HEK293 (cell line): ENCODE data around the gene CPNE5.

Source experiments
- CTCF ChIA-PET: fragments of 350-600 bp; formaldehyde crosslinking; extraction: SDS; loops from one replicate; lab custom pipeline; 2021; ENCODE audit warnings: antibody characterized with exemption; lab: Yijun Ruan, JAX
- POLR2A ChIA-PET: fragments of 300-600 bp; formaldehyde crosslinking; extraction: SDS; loops from one replicate; lab custom pipeline; 2020; ENCODE audit warnings: antibody characterized with exemption, inconsistent platforms; lab: Yijun Ruan, JAX
- H3K27ac ChIP-seq: fragments of 200-500 bp; sonication (Bioruptor generic); 2 replicates; pipeline ENCODE4 v1.5.1; 2014; ENCODE audit warnings: low read depth, low read length, control low read depth, inconsistent platforms; ENCODE audit errors: extremely low read depth
- H3K36me3 ChIP-seq, 2 experiments: fragments of 200-500 bp in 1 of 2; sonication (Bioruptor generic) in 1 of 2; 1 replicate in 1 of 2; 2 replicates in 1 of 2; pipeline ENCODE4 v1.5.1; 2014 to 2017; ENCODE audit warnings: inconsistent platforms in 2 of 2, low read length in 2 of 2; ENCODE audit not compliant: control insufficient read depth in 2 of 2, insufficient read depth in 1 of 2
- H3K4me1 ChIP-seq: fragments of 200-500 bp; sonication (Bioruptor generic); 2 replicates; pipeline ENCODE4 v1.5.1; 2014; ENCODE audit warnings: mild to moderate bottlenecking, low read length, inconsistent platforms; ENCODE audit not compliant: control insufficient read depth, insufficient read depth
- H3K4me3 ChIP-seq: 2 replicates; pipeline ENCODE4 v1.5.1; 2011; ENCODE audit warnings: low read depth, mild to moderate bottlenecking, control low read depth, low read length, moderate library complexity
- H3K9me3 ChIP-seq: fragments of 200-500 bp; sonication (Bioruptor generic); 2 replicates; pipeline ENCODE4 v1.5.1; 2014; ENCODE audit warnings: low read depth, low read length, inconsistent platforms; ENCODE audit not compliant: control insufficient read depth, insufficient read depth
- GLI2 ChIP-seq: fragments of 450-650 bp; formaldehyde crosslinking; IDR thresholded peaks from 2 replicates; pipeline ENCODE4; 2017; ENCODE audit warnings: missing biosample characterization, missing genetic modification characterization, low read depth, borderline replicate concordance
- GLIS1 ChIP-seq: fragments of 450-650 bp; formaldehyde crosslinking; IDR thresholded peaks from 2 replicates; pipeline ENCODE4 v1.5.1; 2016; ENCODE audit warnings: missing biosample characterization, missing genetic modification characterization
- HOXA7 ChIP-seq: sonication (generic); formaldehyde crosslinking; IDR thresholded peaks from 2 replicates; pipeline ENCODE4 v1.8.1; 2022; ENCODE audit warnings: missing genetic modification reagents, borderline replicate concordance
- HOXD13 ChIP-seq: sonication (generic); formaldehyde crosslinking; IDR thresholded peaks from 2 replicates; pipeline ENCODE4 v1.8.0; 2022; ENCODE audit warnings: missing genetic modification reagents, borderline replicate concordance
- KLF10 ChIP-seq: fragments of 450-650 bp; IDR thresholded peaks from 2 replicates; pipeline ENCODE4 v1.5.1; 2018; ENCODE audit warnings: missing biosample characterization, mild to moderate bottlenecking, missing genetic modification characterization
- MZF1 ChIP-seq: fragments of 450-650 bp; formaldehyde crosslinking; IDR thresholded peaks from 2 replicates; pipeline ENCODE4 v1.5.1; 2017; ENCODE audit warnings: missing biosample characterization, missing genetic modification characterization, borderline replicate concordance
- SCRT2 ChIP-seq: fragments of 450-650 bp; formaldehyde crosslinking; IDR thresholded peaks from 2 replicates; pipeline ENCODE4 v1.5.1; 2016; ENCODE audit warnings: missing biosample characterization, missing genetic modification characterization
- ZFP37 ChIP-seq: fragments of 450-650 bp; formaldehyde crosslinking; IDR thresholded peaks from 2 replicates; pipeline ENCODE4 v1.5.1; 2016; ENCODE audit warnings: missing biosample characterization, missing genetic modification characterization
- ZNF121 ChIP-seq: fragments of 450-650 bp; formaldehyde crosslinking; IDR thresholded peaks from 2 replicates; pipeline ENCODE4 v1.5.1; 2016; ENCODE audit warnings: missing biosample characterization, missing genetic modification characterization
- ZNF132 ChIP-seq: fragments of 450-650 bp; formaldehyde crosslinking; IDR thresholded peaks from 2 replicates; pipeline ENCODE4 v1.5.1; 2017; ENCODE audit warnings: missing biosample characterization, missing genetic modification characterization, borderline replicate concordance
- ZNF174 ChIP-seq: fragments of 450-650 bp; formaldehyde crosslinking; IDR thresholded peaks from 2 replicates; pipeline ENCODE4 v1.5.0; 2017; ENCODE audit warnings: missing biosample characterization, mild to moderate bottlenecking, missing genetic modification characterization
- ZNF223 ChIP-seq: fragments of 450-650 bp; formaldehyde crosslinking; IDR thresholded peaks from 2 replicates; pipeline ENCODE4 v1.5.1; 2016; ENCODE audit warnings: missing biosample characterization, missing genetic modification characterization
- ZNF433 ChIP-seq: fragments of 450-650 bp; formaldehyde crosslinking; IDR thresholded peaks from 2 replicates; pipeline ENCODE4 v1.5.1; 2016; ENCODE audit warnings: missing biosample characterization, missing genetic modification characterization, low read depth
- ZNF521 ChIP-seq: fragments of 450-650 bp; formaldehyde crosslinking; IDR thresholded peaks from 2 replicates; pipeline ENCODE4 v1.5.1; 2017; ENCODE audit warnings: missing biosample characterization, mild to moderate bottlenecking, missing genetic modification characterization
- ZNF660 ChIP-seq: fragments of 450-650 bp; IDR thresholded peaks from 2 replicates; pipeline ENCODE4 v1.5.1; 2018; ENCODE audit warnings: missing biosample characterization, mild to moderate bottlenecking, missing genetic modification characterization
- ZNF76 ChIP-seq: fragments of 450-650 bp; formaldehyde crosslinking; IDR thresholded peaks from 2 replicates; pipeline ENCODE4; 2016; ENCODE audit warnings: low read depth, missing biosample characterization, missing genetic modification characterization, borderline replicate concordance
- ZNF777 ChIP-seq: fragments of 450-650 bp; formaldehyde crosslinking; IDR thresholded peaks from 2 replicates; pipeline ENCODE4 v1.5.1; 2017; ENCODE audit warnings: missing biosample characterization, missing genetic modification characterization, borderline replicate concordance
- ZNF837 ChIP-seq: fragments of 450-650 bp; formaldehyde crosslinking; IDR thresholded peaks from 2 replicates; pipeline ENCODE4 v1.5.1; 2016; ENCODE audit warnings: missing biosample characterization, missing genetic modification characterization
- TF ChIP-seq, protein P1 (sequence below): fragments of 450-650 bp; formaldehyde crosslinking; conservative IDR thresholded peaks from 2 replicates; pipeline ENCODE4 v1.5.1; 2016; ENCODE audit warnings: low read depth, missing biosample characterization, missing genetic modification characterization
- TF ChIP-seq, protein P2 (sequence below): fragments of 450-650 bp; formaldehyde crosslinking; IDR thresholded peaks from 2 replicates; pipeline ENCODE4 v1.5.1; 2016; ENCODE audit warnings: missing biosample characterization, missing genetic modification characterization
- TF ChIP-seq, protein P3 (sequence below): fragments of 450-650 bp; formaldehyde crosslinking; IDR thresholded peaks from 2 replicates; pipeline ENCODE4 v1.5.1; 2016; ENCODE audit warnings: missing biosample characterization, missing genetic modification characterization

Gene CPNE5

DNA sequence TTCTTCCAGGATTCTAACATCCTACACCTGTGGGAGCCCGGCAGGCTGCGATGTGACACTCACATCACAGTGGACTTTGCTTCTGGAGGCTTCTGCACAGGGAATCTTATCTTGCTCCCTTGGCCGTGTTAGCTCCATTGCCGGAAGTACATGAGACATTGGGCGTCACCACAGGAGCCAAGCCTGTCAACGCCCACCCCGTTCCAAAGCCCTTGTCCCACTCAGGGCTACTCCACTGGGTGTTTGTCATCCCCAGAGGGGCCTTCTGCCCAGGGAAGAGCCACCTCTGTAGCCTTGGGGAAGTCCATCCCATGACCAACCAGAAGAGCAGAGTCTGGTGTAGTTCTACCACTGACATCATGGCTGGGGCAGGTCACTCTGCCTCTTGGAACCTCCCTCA is 139.9 kb downstream of the CPNE5 start:
- ChIA-PET CTCF (no interaction called here), POLR2A (interaction anchor here (0.7 kb wide), 1 partner anchor 21 kb away, joined by 3 read pairs; the partner anchor contains the start of gene CDKN1A)
- H3K4me3 ChIP-seq, result no peak overlapping the region
- H3K4me1 ChIP-seq, result no peaks in the 10 kb centered on the region
- H3K9me3 ChIP-seq, result no peaks in the 10 kb centered on the region
- no peak overlapping the region for H3K27ac ChIP-seq
- no peaks in the 10 kb centered on the region for H3K36me3 ChIP-seq
- TF ChIP-seq ZNF76 (tag by site-specific recombination) (no peak), HOXD13 (CRISPR knock-in tag) (no peak), ZNF132 (tag by site-specific recombination) (no peak), KLF10 (no peak), ZNF433 (no peak), ZNF660 (no peak)
- TF ChIP-seq, protein P1, sequence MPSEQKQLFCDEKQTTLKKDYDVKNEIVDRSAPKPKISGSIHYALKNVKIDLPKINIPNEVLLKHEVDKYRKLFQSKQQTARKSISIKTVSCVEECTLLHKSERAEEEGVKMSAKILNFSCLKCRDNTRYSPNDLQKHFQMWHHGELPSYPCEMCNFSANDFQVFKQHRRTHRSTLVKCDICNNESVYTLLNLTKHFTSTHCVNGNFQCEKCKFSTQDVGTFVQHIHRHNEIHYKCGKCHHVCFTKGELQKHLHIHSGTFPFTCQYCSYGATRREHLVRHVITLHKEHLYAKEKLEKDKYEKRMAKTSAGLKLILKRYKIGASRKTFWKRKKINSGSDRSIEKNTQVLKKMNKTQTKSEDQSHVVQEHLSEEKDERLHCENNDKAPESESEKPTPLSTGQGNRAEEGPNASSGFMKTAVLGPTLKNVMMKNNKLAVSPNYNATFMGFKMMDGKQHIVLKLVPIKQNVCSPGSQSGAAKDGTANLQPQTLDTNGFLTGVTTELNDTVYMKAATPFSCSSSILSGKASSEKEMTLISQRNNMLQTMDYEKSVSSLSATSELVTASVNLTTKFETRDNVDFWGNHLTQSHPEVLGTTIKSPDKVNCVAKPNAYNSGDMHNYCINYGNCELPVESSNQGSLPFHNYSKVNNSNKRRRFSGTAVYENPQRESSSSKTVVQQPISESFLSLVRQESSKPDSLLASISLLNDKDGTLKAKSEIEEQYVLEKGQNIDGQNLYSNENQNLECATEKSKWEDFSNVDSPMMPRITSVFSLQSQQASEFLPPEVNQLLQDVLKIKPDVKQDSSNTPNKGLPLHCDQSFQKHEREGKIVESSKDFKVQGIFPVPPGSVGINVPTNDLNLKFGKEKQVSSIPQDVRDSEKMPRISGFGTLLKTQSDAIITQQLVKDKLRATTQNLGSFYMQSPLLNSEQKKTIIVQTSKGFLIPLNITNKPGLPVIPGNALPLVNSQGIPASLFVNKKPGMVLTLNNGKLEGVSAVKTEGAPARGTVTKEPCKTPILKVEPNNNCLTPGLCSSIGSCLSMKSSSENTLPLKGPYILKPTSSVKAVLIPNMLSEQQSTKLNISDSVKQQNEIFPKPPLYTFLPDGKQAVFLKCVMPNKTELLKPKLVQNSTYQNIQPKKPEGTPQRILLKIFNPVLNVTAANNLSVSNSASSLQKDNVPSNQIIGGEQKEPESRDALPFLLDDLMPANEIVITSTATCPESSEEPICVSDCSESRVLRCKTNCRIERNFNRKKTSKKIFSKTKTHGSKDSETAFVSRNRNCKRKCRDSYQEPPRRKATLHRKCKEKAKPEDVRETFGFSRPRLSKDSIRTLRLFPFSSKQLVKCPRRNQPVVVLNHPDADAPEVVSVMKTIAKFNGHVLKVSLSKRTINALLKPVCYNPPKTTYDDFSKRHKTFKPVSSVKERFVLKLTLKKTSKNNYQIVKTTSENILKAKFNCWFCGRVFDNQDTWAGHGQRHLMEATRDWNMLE (tag by site-specific recombination), result no peak
- TF ChIP-seq, protein P2, sequence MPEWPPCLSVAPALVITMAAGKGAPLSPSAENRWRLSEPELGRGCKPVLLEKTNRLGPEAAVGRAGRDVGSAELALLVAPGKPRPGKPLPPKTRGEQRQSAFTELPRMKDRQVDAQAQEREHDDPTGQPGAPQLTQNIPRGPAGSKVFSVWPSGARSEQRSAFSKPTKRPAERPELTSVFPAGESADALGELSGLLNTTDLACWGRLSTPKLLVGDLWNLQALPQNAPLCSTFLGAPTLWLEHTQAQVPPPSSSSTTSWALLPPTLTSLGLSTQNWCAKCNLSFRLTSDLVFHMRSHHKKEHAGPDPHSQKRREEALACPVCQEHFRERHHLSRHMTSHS (tag by site-specific recombination), result no peak
- TF ChIP-seq, protein P3, sequence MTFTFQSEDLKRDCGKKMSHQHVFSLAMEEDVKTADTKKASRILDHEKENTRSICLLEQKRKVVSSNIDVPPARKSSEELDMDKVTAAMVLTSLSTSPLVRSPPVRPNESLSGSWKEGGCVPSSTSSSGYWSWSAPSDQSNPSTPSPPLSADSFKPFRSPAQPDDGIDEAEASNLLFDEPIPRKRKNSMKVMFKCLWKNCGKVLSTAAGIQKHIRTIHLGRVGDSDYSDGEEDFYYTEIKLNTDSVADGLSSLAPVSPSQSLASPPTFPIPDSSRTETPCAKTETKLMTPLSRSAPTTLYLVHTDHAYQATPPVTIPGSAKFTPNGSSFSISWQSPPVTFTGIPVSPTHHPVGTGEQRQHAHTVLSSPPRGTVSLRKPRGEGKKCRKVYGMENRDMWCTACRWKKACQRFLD (tag by site-specific recombination), result no peak

DNA sequence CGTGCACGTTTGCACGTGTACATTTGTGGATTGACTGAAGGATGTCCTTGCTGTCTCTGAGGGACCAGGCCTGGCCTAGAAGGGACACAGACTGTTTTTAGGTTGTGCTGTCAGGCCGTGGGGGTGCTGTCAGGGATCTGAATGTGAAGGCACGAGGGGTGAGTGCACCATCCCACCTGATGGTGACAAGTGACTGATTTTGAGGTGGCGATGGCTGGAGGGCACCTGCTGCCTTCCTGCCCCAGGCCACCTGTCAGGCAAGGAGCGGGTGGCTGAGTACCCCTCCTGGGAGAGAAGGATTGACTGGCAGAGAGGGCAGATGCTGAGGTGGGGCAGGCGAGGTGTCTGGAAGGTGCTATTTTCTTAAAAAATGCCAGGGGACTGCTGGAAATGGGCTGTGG is 140.4 kb downstream of the CPNE5 start:
- H3K27ac ChIP-seq, result no peak overlapping the region
- H3K9me3 ChIP-seq, result no peaks in the 10 kb centered on the region
- TF ChIP-seq SCRT2 (tag by site-specific recombination) (peak; percentile 70), HOXA7 (CRISPR knock-in tag) (no peak), GLIS1 (tag by site-specific recombination) (no peak), ZNF174 (tag by site-specific recombination) (no peak), ZFP37 (tag by site-specific recombination) (no peak)
- ChIA-PET POLR2A (interaction anchor here (0.7 kb wide), 1 partner anchor 20 kb away, joined by 3 read pairs; the partner anchor contains the start of gene CDKN1A), CTCF (no interaction called here)
- no peaks in the 10 kb centered on the region for H3K36me3 ChIP-seq
- H3K4me3 ChIP-seq, result no peak overlapping the region
- no peaks in the 10 kb centered on the region for H3K4me1 ChIP-seq

DNA sequence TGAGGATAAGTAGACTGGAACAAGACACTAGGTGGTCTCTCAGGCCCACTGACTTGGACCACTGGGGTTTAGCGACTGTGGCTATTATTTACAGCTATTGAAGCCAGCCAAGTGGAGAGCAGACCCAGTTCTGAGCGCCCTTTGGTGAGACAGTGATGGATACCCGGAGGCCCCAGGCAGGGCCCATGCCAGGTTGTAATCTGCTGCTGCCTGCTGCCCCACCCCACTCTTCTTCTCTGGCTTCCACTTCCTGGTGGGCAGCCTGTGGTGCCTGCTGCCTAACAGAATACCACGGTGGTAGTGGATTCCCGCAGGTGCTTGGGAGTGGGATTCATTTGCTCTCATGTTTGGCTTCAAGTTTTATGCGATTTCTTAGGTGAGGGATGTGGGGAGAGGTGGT is 141.0 kb downstream of the CPNE5 start:
- Histone ChIP-seq H3K9me3 (no peaks in the 10 kb centered on the region), H3K4me3 (no peak overlapping the region), H3K27ac (no peak overlapping the region), H3K36me3 (no peaks in the 10 kb centered on the region), H3K4me1 (no peaks in the 10 kb centered on the region)
- ChIA-PET CTCF (no interaction called here), POLR2A (no interaction called here)
- TF ChIP-seq ZNF777 (no peak), ZNF121 (tag by site-specific recombination) (no peak), MZF1 (no peak), ZNF223 (tag by site-specific recombination) (no peak), GLI2 (tag by site-specific recombination) (no peak), ZNF521 (no peak), ZNF837 (tag by site-specific recombination) (no peak)
